Mesothelial cell of epicardium (in vitro differentiated cells): ENCODE measurements around the gene DIP2B. TPM values are rescaled to one million over a fixed set of nuclear protein-coding genes. Genes with fewer than 3 reads are reported as not detected.
"Not testable (repeated sequence)": the region's sequence is repeated elsewhere in the genome, so short reads cannot be mapped to it uniquely, and the experiment has no call there.

Source experiments
- DNase-seq, 2 experiments: peaks; one replicate each; pipeline ENCODE4 v3.0.0; 2021; ENCODE audit warnings: low spot score in 2 of 2; ENCODE audit not compliant: unreplicated experiment in 2 of 2
- H3K27ac Mint-ChIP-seq: 2 replicates; pipeline ENCODE4 v1.8.0; 2021; ENCODE audit warnings: mixed read lengths
- H3K27me3 Mint-ChIP-seq: 2 replicates; pipeline ENCODE4 v1.8.0; 2021; ENCODE audit warnings: low read depth, mixed read lengths
- H3K36me3 Mint-ChIP-seq: 2 replicates; pipeline ENCODE4 v1.8.0; 2021; ENCODE audit warnings: mixed read lengths
- H3K4me1 Mint-ChIP-seq: 2 replicates; pipeline ENCODE4 v1.8.0; 2021; ENCODE audit warnings: mixed read lengths
- H3K4me3 Mint-ChIP-seq: 2 replicates; pipeline ENCODE4 v1.8.0; 2021; ENCODE audit warnings: mild to moderate bottlenecking, moderate library complexity, mixed read lengths
- H3K9me3 Mint-ChIP-seq: 2 replicates; pipeline ENCODE4 v1.8.0; 2021; ENCODE audit warnings: mixed read lengths
- CTCF ChIP-seq: fragments of 200-600 bp; sonication (generic); IDR thresholded peaks from one replicate; pipeline ENCODE4 v1.5.0; 2021; ENCODE audit warnings: antibody characterized with exemption; ENCODE audit not compliant: unreplicated experiment
- total RNA-seq: library from RNA; stranded (reverse); gene quantifications from 3 replicates; pipeline ENCODE4 v1.2.1, GENCODE V29; 2021

DIP2B gene
- total RNA-seq, 1 donor from 2014 or later, result 32.0 TPM

- H3K4me1 Mint-ChIP-seq, result no peaks in the 10 kb centered on the region
- TF ChIP-seq CTCF, result no peak
- H3K4me3 Mint-ChIP-seq, result no peak overlapping the region
- peaks cover 2% of the 10 kb centered on the region for H3K36me3 Mint-ChIP-seq
- H3K27me3 Mint-ChIP-seq, result no peaks in the 10 kb centered on the region
- no peak overlapping the region for H3K27ac Mint-ChIP-seq
- no peak for DNase-seq
- H3K9me3 Mint-ChIP-seq, result peaks cover 3% of the 10 kb centered on the region
Observed at GRCh38 chr12:50483488-50483887, 21.3 kb upstream of the DIP2B start.

- H3K27ac Mint-ChIP-seq, result no peak overlapping the region
- DNase-seq, result no peak
- H3K4me1 Mint-ChIP-seq, result no peaks in the 10 kb centered on the region
- peaks cover 25% of the 10 kb centered on the region for H3K9me3 Mint-ChIP-seq
- no peak overlapping the region for H3K4me3 Mint-ChIP-seq
- TF ChIP-seq CTCF, result no peak
- no peaks in the 10 kb centered on the region for H3K27me3 Mint-ChIP-seq
- H3K36me3 Mint-ChIP-seq, result no peaks in the 10 kb centered on the region
Observed at GRCh38 chr12:50488801-50489200, 16.0 kb upstream of the DIP2B start.

GRCh38 chr12:50498119-50498518 lies 6.7 kb upstream of the DIP2B start:
- not testable (repeated sequence) for H3K27me3 Mint-ChIP-seq, DNase-seq, H3K4me3 Mint-ChIP-seq, H3K27ac Mint-ChIP-seq, H3K4me1 Mint-ChIP-seq
- peaks cover 18% of the 10 kb centered on the region for H3K36me3 Mint-ChIP-seq
- H3K9me3 Mint-ChIP-seq, result peaks cover 55% of the 10 kb centered on the region

GRCh38 chr12:50505675-50506530 lies 1.1 kb downstream of the DIP2B start:
- peak overlapping the region; percentile 91 for H3K4me3 Mint-ChIP-seq
- H3K36me3 Mint-ChIP-seq, result no peaks in the 10 kb centered on the region
- peak overlapping the region; percentile 91 for H3K27ac Mint-ChIP-seq
- peaks cover 42% of the 10 kb centered on the region for H3K4me1 Mint-ChIP-seq
- no peak for TF ChIP-seq CTCF
- no peaks in the 10 kb centered on the region for H3K27me3 Mint-ChIP-seq
- DNase-seq, result no peak
- H3K9me3 Mint-ChIP-seq, result peaks cover 1% of the 10 kb centered on the region

GRCh38 chr12:50506753-50507473 lies 2.1 kb downstream of the DIP2B start:
- DNase-seq, result no peak
- Mint-ChIP-seq H3K27me3 (no peaks in the 10 kb centered on the region), H3K9me3 (no peaks in the 10 kb centered on the region), H3K4me3 (peak overlapping the region; percentile 91), H3K36me3 (no peaks in the 10 kb centered on the region), H3K4me1 (peaks cover 42% of the 10 kb centered on the region), H3K27ac (peak overlapping the region; percentile 37)
- TF ChIP-seq CTCF, result no peak

GRCh38 chr12:50507474-50507838 lies 2.7 kb downstream of the DIP2B start:
- no peak for TF ChIP-seq CTCF
- Mint-ChIP-seq H3K9me3 (no peaks in the 10 kb centered on the region), H3K4me1 (peaks cover 42% of the 10 kb centered on the region), H3K27me3 (no peaks in the 10 kb centered on the region), H3K36me3 (no peaks in the 10 kb centered on the region), H3K27ac (peak overlapping the region; percentile 36), H3K4me3 (peak overlapping the region; percentile 91)
- no peak for DNase-seq
